Subcutaneous abdominal adipose tissue (tissue), 5 donors: ENCODE data around the gene MOK.
"Not testable (repeated sequence)": the region's sequence is repeated elsewhere in the genome, so short reads cannot be mapped to it uniquely, and the experiment has no call there.

ENCODE experiments used
- H3K27ac ChIP-seq: one replicate; pipeline ENCODE4 v1.7.0; 2013; ENCODE audit warnings: low read depth, mild to moderate bottlenecking, inconsistent platforms, low read length, moderate library complexity
- H3K27me3 ChIP-seq, 5 donors: one replicate each; pipeline ENCODE4 v1.7.0; 2013; ENCODE audit warnings: low read length in 5 of 5, inconsistent platforms in 1 of 5; ENCODE audit not compliant: control insufficient read depth in 5 of 5, insufficient read depth in 4 of 5
- H3K36me3 ChIP-seq, 5 donors: one replicate each; pipeline ENCODE4 v1.7.0; 2013; ENCODE audit warnings: low read length in 5 of 5; ENCODE audit not compliant: control insufficient read depth in 5 of 5, insufficient read depth in 5 of 5
- H3K4me1 ChIP-seq, 5 donors: one replicate each; pipeline ENCODE4 v1.7.0; 2013; ENCODE audit warnings: low read length in 5 of 5, mild to moderate bottlenecking in 3 of 5, moderate library complexity in 1 of 5; ENCODE audit not compliant: control insufficient read depth in 5 of 5, insufficient read depth in 5 of 5
- H3K4me3 ChIP-seq, 5 donors: one replicate each; pipeline ENCODE4 v1.7.0; 2013; ENCODE audit warnings: low read length in 5 of 5, low read depth in 1 of 5
- H3K9ac ChIP-seq, 5 donors: one replicate each; pipeline ENCODE4 v1.7.0; 2013; ENCODE audit warnings: low read length in 5 of 5, mild to moderate bottlenecking in 4 of 5, moderate library complexity in 3 of 5
- H3K9me3 ChIP-seq, 5 donors: one replicate each; pipeline ENCODE4 v1.7.0; 2013; ENCODE audit warnings: low read length in 5 of 5; ENCODE audit not compliant: control insufficient read depth in 5 of 5
- donor health status: healthy.
- donor health status: healthy.
- donor health status: healthy.
- donor health status: healthy.
- donor health status: healthy.

MOK gene, protein sequence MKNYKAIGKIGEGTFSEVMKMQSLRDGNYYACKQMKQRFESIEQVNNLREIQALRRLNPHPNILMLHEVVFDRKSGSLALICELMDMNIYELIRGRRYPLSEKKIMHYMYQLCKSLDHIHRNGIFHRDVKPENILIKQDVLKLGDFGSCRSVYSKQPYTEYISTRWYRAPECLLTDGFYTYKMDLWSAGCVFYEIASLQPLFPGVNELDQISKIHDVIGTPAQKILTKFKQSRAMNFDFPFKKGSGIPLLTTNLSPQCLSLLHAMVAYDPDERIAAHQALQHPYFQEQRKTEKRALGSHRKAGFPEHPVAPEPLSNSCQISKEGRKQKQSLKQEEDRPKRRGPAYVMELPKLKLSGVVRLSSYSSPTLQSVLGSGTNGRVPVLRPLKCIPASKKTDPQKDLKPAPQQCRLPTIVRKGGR

DNA sequence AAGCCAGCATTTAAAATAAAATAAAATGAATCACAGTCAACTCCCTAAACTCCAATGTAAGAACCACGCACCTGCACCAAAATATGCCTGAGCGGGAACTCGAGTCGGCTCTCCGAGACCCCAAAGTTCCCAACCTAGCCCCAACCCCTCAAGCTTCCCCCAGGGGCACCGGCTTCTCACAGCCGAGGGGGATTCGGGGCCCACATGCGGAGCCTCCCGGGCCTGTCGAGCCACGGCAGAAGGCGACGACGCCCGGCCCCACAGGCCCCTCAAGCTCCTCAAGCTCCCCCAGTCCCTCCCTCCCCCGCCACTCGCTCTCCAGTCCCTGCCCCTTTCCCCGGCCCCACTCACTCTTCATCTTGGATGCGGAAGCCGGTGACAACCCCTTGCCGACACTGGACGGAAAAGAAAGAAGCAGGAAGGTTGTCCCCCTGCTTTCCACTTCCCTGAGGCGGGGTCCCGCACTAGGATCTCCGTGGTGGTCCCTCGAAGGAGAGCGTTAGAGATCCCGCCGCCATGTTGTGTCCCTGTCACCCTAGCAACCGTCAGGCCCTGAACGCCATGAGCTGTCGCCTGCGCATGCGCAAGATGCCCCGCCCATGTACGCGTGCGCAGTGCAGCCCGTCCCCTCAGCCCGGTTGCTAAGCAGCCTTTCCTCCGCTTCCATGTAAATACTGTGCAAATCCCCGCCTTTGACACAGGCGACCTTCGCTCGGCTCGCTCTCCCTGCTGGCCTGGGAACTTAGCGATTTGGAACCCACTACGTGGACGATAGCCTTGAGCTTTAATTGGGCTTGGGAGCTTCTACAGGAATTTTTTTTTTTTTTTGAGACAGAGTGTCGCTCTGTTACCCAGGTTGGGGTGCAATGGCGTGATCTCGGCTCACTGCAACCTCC lies at the start of gene MOK:
MOK (minus strand) TSS at position 554 of the 896 bp plus-strand sequence; CDS start at position 358, 196 bp downstream.
- H3K4me1 ChIP-seq: peaks cover 0 to 7% (median 5%) of the 10 kb centered on the region in 5 donors
- peak within 1 kb of the TSS; percentile 54 for H3K27ac ChIP-seq
- H3K9ac ChIP-seq: peak within 1 kb of the TSS; percentile 35 to 84 (median 76)

DNA sequence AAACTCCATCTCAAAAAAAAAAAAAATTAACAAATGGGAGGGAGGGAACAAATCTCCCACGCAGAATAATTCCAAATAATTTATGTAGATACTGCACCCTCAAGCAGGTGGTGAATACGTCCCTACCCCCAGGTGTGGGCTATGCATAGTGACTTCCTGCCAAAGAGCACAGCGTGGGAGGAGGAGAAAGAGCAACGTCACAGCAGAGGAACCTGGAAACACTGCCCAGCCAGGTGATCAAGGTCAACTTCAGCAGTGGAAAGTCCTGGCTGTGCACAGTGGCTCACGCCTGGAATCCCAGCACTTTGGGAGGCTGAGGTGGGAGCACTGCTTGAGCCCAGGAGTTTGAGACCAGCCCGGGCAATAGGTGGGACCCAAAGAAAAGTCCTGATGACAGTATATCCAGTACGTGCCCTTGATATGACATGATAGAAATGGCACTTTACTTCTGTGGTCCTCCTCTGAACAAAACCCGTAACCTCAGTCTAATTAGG lies 48.2 kb upstream of the MOK start:
- Histone ChIP-seq H3K36me3 (peaks cover 26 to 74% (median 64%) of the 10 kb centered on the region in 5 donors), H3K27ac (no peak overlapping the region), H3K4me3 (no peak overlapping the region), H3K9me3 (no peaks in the 10 kb centered on the region), H3K27me3 (no peaks in the 10 kb centered on the region), H3K4me1 (peaks cover 0 to 20% (median 3%) of the 10 kb centered on the region in 5 donors), H3K9ac (no peak overlapping the region)

More for the DNA sequence above, at the start of gene MOK:
- Histone ChIP-seq H3K9me3 (no peaks in the 10 kb centered on the region), H3K27me3 (no peaks in the 10 kb centered on the region), H3K4me3 (peak within 1 kb of the TSS; percentile 77 to 99 (median 94)), H3K36me3 (no peaks in the 10 kb centered on the region)

DNA sequence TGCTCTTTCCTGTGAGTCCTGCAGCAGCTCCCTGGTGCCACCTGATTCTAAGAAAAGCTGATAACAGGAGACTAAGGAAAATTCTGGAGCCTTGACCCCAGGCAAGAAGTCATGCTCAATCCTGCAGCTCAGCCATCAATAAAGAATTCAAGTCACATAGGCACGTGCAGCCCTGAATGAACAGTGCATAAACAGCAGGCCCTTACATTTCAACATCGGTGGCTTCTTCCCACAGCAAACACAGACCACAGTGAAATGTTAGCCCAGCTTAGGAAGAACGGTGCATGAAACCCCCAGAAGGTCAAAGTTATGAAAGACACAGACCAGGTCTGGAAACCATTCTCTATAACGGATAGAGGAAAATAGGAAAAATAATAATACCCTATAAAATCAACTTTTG lies 47.2 kb upstream of the MOK start:
- Histone ChIP-seq H3K4me1 (peaks cover 0 to 20% (median 3%) of the 10 kb centered on the region in 5 donors), H3K9ac (no peak overlapping the region), H3K36me3 (peaks cover 18 to 74% (median 63%) of the 10 kb centered on the region in 5 donors), H3K27me3 (no peaks in the 10 kb centered on the region), H3K4me3 (no peak overlapping the region), H3K9me3 (no peaks in the 10 kb centered on the region), H3K27ac (peak overlapping the region; percentile 6)

DNA sequence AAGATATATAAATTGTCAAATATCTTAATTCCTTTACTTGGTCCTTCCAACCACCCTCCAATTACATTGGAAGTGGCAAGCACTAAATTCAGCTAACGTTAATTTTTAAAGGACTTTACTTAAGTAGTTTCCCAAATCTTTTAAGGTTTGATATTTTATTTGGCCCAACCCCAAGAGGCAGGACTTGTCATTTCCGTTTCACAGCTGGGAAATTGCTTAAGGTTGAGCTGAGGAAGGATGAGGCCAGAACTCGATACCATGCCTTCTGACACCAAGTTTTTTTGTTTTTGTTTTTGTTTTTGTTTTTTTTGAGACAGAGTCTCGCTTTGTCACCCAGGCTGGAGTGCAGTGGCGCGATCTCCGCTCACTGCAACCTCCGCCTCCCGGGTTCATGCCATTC lies 46.6 kb upstream of the MOK start:
- H3K9ac ChIP-seq, H3K27me3 ChIP-seq, H3K9me3 ChIP-seq: not testable (repeated sequence)
- H3K27ac ChIP-seq: peak overlapping the region; percentile 50
- H3K36me3 ChIP-seq: peaks cover 18 to 74% (median 67%) of the 10 kb centered on the region in 5 donors
- H3K4me3 ChIP-seq: peak overlapping the region in 1 of 5 donors; percentile 19
- H3K4me1 ChIP-seq: peaks cover 0 to 20% (median 3%) of the 10 kb centered on the region in 5 donors

DNA sequence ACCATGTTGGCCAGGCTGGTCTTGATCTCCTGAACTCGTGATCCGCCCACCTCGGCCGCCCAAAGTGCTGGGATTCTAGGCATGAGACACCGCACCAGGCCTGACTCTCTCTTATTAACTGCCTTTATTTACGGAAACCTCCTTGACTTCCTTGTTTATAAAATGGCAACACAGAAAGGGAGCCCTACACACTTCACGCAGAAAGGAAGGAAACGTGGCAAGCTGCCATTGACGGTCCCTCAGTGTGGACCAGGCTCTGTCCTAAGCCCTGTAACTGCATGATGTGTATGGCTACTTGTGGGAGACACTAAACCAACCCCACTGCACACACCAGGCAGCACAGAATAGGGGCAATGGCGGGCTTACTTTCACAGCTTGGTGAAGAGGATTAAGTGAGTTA lies 46.1 kb upstream of the MOK start:
- Histone ChIP-seq H3K27me3 (no peaks in the 10 kb centered on the region), H3K4me1 (peaks cover 0 to 20% (median 3%) of the 10 kb centered on the region in 5 donors), H3K36me3 (peaks cover 14 to 74% (median 68%) of the 10 kb centered on the region in 5 donors), H3K9ac (no peak overlapping the region), H3K9me3 (no peaks in the 10 kb centered on the region), H3K4me3 (peak overlapping the region in 2 of 5 donors; percentile 19 to 22), H3K27ac (peak overlapping the region; percentile 50)

DNA sequence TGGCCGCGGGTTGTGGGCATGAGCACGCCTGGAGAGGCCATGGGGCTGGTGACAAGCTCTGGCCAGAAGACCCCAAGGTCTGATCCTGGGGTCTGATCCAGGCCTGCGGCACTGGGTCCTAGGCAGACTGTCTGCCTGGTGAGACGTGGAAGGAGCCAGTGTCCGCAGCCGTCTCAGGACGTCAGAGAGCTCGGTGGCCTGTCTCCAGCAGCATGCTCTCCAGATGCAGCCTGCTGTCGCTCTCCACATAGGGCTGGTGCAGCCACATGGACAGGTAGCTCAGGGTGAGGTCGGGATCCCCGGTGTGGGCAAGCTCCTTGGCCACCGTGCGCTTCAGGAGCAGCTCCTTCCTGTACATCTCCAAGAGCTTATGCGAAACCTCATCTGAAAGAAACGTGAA lies 43.4 kb upstream of the MOK start:
- Histone ChIP-seq H3K27me3 (no peaks in the 10 kb centered on the region), H3K36me3 (peaks cover 9 to 73% (median 68%) of the 10 kb centered on the region in 5 donors), H3K4me1 (peaks cover 0 to 20% (median 3%) of the 10 kb centered on the region in 5 donors), H3K27ac (no peak overlapping the region), H3K4me3 (no peak overlapping the region), H3K9ac (no peak overlapping the region), H3K9me3 (no peaks in the 10 kb centered on the region)

DNA sequence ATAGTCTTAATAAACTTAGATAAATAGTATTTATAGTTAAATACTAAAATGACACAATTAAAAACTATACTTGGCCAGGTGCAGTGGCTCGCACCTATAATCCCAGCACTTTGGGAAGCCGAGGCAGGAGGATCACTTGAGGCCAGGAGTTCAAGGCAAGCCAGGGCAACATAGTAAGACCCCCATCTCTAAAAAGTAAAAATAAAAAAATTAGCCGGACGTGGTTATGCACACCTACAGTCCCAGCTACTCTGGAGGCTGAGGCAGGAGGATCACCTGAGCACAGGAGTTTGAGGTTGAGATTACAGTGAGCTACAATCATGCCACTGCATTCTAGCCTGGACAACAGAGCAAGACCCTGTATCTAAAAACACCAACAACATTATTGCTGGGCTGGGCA lies 41.7 kb upstream of the MOK start:
- no peak overlapping the region for H3K27ac ChIP-seq
- no peak overlapping the region for H3K9ac ChIP-seq
- peaks cover 9 to 79% (median 69%) of the 10 kb centered on the region in 5 donors for H3K36me3 ChIP-seq
- no peaks in the 10 kb centered on the region for H3K9me3 ChIP-seq
- H3K4me1 ChIP-seq: peaks cover 0 to 15% (median 3%) of the 10 kb centered on the region in 5 donors
- no peak overlapping the region for H3K4me3 ChIP-seq
- H3K27me3 ChIP-seq: no peaks in the 10 kb centered on the region

DNA sequence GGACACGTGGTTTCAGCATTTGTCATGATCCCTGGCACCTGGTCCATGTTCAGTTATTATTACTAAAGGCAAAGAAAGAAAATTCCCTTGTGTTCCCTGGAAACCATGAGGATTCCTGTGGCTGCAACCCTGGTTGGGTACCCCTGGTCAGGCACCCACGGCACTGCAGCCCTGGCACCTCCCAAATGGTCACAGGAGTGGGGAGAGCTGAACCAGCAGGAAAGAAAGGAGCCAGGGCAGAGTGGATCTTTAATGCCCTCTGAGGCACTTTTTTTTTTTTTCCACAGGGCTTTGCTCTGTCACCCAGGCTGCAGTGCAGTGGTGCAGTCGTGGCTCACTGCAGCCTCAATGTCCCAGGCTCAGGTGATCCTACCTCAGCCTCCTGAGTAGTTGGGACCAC lies 40.3 kb upstream of the MOK start:
- no peaks in the 10 kb centered on the region for H3K27me3 ChIP-seq
- H3K27ac ChIP-seq: no peak overlapping the region
- H3K9ac ChIP-seq: no peak overlapping the region
- H3K4me3 ChIP-seq: no peak overlapping the region
- H3K9me3 ChIP-seq: no peaks in the 10 kb centered on the region
- peaks cover 0 to 3% (median 0%) of the 10 kb centered on the region in 5 donors for H3K4me1 ChIP-seq
- H3K36me3 ChIP-seq: peaks cover 9 to 89% (median 78%) of the 10 kb centered on the region in 5 donors

DNA sequence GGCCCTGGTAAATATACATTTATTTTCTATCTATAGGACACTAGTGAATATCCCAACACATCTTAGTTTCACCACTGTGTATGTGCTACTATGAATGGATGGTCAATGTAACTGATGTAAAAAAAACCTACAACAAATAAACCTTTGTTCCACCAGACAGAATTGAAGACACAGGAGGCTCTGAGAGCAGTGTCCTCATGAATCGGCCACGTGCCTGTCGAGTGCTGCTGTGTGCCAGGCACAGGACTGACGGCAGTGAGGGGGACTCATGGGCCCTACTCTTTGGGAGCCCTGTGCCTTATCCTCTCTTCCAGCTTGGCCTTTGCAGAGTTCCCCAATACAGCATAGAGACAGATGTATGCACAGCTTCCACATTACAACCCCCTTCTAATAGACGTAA lies 39.5 kb upstream of the MOK start:
- Histone ChIP-seq H3K9ac (no peak overlapping the region), H3K9me3 (no peaks in the 10 kb centered on the region), H3K27ac (no peak overlapping the region), H3K27me3 (no peaks in the 10 kb centered on the region), H3K4me3 (no peak overlapping the region), H3K36me3 (peaks cover 4 to 89% (median 74%) of the 10 kb centered on the region in 5 donors), H3K4me1 (no peaks in the 10 kb centered on the region)
